Thoracic aorta (tissue), 2 donors: ENCODE measurements around the gene GABRB1. TPM values are rescaled to one million over a fixed set of nuclear protein-coding genes. Genes with fewer than 3 reads are reported as not detected.

Experiments used
- ATAC-seq: fragments of 150-250 bp; one replicate; pipeline ENCODE4 v1.8.0; 2017; ENCODE audit warnings: low read depth; ENCODE audit not compliant: insufficient number of reproducible peaks, low FRiP score
- DNase-seq: peaks from one replicate; pipeline ENCODE4 v3.0.0-alpha.2; 2020; ENCODE audit warnings: low spot score
- H3K27ac ChIP-seq, 2 donors: fragments of 200-600 bp; sonication (generic); 1 replicate in 1 of 2; 2 replicates in 1 of 2; pipeline ENCODE4 v1.5.1; 2016; ENCODE audit warnings: mild to moderate bottlenecking in 2 of 2, moderate library complexity in 2 of 2
- H3K27me3 ChIP-seq: fragments of 200-600 bp; sonication (generic); replicated peaks from 2 replicates; pipeline ENCODE4 v1.6.0; 2016; ENCODE audit warnings: mild to moderate bottlenecking; ENCODE audit not compliant: insufficient read depth
- H3K36me3 ChIP-seq: fragments of 200-600 bp; sonication (generic); one replicate; pipeline ENCODE4 v1.5.1; 2016
- H3K4me1 ChIP-seq, 2 donors: fragments of 200-600 bp; sonication (generic); 1 replicate in 1 of 2; 2 replicates in 1 of 2; pipeline versions ENCODE4 v1.5.1 to v1.6.0; 2016; ENCODE audit warnings: low read depth in 2 of 2, mild to moderate bottlenecking in 1 of 2; ENCODE audit not compliant: control insufficient read depth in 1 of 2
- H3K4me3 ChIP-seq: fragments of 200-600 bp; sonication (generic); 2 replicates; pipeline ENCODE4 v1.5.1; 2016; ENCODE audit warnings: mild to moderate bottlenecking
- H3K9me3 ChIP-seq: fragments of 200-600 bp; sonication (generic); 2 replicates; pipeline ENCODE4 v1.5.1; 2016
- total RNA-seq, 2 donors: library from RNA; depleted of rRNA; stranded (reverse); fragments of >200 nt; gene quantifications; one replicate each; pipeline versions ENCODE4 v1.1.0 to v1.2.3, GENCODE V29; 2016
- TF ChIP-seq, protein P1 (sequence below): fragments of 200-600 bp; sonication (generic); IDR thresholded peaks from one replicate; pipeline ENCODE4 v1.5.1; 2019; ENCODE audit warnings: antibody characterized with exemption

Gene GABRB1
- total RNA-seq, 2 donors from 2014 or later = not detected

DNA sequence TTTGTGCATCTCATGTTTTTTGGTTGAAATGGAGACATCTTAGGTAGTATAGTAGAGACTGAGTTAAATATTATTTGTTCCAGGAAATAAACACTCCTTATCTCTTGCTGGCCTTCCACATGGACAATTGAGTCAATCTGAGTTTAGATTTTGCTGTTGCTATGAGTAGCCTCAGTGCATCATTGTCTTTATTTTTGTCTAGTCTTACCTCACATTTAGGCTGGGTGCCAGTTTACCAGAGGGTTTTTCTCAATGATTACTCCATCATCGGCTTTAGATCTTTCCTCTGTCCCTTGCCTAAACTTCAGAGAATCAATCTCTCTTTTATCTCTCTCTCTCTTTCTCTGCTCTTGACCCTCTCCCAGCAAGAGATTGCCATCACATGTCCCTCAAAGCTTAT lies 73.6 kb downstream of the GABRB1 start:
- DNase-seq (no peak), ATAC-seq (no peak)
- no peaks in the 10 kb centered on the region for H3K4me1 ChIP-seq
- H3K9me3 ChIP-seq = no peaks in the 10 kb centered on the region
- TF ChIP-seq, protein P1, sequence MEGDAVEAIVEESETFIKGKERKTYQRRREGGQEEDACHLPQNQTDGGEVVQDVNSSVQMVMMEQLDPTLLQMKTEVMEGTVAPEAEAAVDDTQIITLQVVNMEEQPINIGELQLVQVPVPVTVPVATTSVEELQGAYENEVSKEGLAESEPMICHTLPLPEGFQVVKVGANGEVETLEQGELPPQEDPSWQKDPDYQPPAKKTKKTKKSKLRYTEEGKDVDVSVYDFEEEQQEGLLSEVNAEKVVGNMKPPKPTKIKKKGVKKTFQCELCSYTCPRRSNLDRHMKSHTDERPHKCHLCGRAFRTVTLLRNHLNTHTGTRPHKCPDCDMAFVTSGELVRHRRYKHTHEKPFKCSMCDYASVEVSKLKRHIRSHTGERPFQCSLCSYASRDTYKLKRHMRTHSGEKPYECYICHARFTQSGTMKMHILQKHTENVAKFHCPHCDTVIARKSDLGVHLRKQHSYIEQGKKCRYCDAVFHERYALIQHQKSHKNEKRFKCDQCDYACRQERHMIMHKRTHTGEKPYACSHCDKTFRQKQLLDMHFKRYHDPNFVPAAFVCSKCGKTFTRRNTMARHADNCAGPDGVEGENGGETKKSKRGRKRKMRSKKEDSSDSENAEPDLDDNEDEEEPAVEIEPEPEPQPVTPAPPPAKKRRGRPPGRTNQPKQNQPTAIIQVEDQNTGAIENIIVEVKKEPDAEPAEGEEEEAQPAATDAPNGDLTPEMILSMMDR = no peak
- H3K4me3 ChIP-seq = no peak overlapping the region
- H3K27me3 ChIP-seq = no peaks in the 10 kb centered on the region
- H3K36me3 ChIP-seq = no peaks in the 10 kb centered on the region
- H3K27ac ChIP-seq = no peak overlapping the region

DNA sequence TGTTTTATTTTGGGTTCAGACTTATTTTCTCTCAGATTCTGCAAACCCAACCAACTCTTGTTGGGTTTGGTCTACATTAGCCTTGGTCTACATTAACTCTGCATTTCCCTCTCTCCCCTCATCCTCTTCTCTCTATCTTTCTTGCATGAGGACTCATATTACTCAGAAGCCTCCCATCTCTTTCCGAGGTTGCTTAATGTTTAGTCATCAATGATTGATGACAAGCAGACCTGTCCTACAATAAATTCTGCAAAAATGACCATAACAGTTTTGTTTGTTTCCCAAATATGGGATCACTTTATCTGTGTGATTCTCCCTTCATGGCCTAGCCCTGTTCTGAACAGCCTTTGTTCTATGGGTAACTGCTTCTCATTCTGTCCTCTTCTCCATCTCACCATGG lies 75.2 kb downstream of the GABRB1 start:
- no peak overlapping the region for H3K4me3 ChIP-seq
- no peaks in the 10 kb centered on the region for H3K4me1 ChIP-seq
- H3K36me3 ChIP-seq = no peaks in the 10 kb centered on the region
- no peak overlapping the region for H3K27ac ChIP-seq
- ATAC-seq = no peak
- no peaks in the 10 kb centered on the region for H3K27me3 ChIP-seq
- TF ChIP-seq, protein P1 = no peak
- H3K9me3 ChIP-seq = no peaks in the 10 kb centered on the region
- no peak for DNase-seq

DNA sequence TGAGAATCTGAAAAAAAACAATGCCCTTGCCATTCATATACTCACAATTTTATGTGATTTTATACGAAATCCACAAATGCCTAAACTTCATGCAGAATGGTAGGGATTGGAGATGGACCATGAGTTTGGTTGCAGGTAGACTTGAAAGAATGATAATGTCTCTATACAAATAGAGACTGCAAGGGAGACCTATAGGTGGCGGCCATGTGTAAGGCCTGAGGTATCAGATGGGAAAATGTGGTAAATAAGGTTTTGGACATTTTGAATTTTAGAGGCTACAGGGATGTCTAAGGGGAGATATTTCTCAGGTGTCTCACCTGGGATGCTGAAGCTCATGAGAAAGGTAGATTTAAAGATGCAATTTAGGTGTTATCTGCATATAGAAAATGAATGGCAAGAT lies 78.0 kb downstream of the GABRB1 start:
- Histone ChIP-seq H3K9me3 (no peaks in the 10 kb centered on the region), H3K36me3 (no peaks in the 10 kb centered on the region), H3K27ac (no peak overlapping the region), H3K4me3 (no peak overlapping the region), H3K27me3 (no peaks in the 10 kb centered on the region), H3K4me1 (no peaks in the 10 kb centered on the region)
- no peak for ATAC-seq
- DNase-seq = no peak
- TF ChIP-seq, protein P1 = no peak

DNA sequence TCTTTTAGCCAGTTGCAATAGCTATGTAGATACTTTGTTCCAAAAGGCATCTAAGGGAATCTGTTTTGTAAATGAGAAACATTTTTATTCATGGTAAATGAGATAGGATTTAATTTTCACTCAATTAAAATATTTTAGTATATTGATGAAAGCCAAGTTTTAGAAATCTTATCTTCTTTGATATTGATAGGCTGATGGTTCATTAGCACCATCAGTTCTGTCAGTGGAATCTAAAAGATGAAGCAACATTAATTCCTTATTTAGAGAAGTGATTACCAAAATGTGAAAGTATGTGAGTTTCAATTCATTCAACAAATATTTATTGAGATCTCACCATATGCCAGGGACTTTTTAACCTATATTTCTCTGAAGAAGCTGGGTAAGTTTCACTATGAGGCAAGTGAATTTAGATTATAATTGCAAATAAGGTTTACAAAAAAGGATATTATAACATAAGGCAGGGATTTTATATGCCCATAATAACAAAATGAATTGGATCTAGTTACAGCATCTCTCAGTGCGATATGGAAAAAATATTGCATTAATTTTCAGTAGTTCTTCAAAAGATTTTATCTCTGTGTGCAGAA lies 79.3 kb downstream of the GABRB1 start:
- Histone ChIP-seq H3K27me3 (no peaks in the 10 kb centered on the region), H3K9me3 (no peaks in the 10 kb centered on the region), H3K4me1 (no peaks in the 10 kb centered on the region), H3K27ac (no peak overlapping the region), H3K36me3 (no peaks in the 10 kb centered on the region), H3K4me3 (no peak overlapping the region)
- TF ChIP-seq, protein P1 = no peak
- no peak for DNase-seq
- ATAC-seq = no peak

DNA sequence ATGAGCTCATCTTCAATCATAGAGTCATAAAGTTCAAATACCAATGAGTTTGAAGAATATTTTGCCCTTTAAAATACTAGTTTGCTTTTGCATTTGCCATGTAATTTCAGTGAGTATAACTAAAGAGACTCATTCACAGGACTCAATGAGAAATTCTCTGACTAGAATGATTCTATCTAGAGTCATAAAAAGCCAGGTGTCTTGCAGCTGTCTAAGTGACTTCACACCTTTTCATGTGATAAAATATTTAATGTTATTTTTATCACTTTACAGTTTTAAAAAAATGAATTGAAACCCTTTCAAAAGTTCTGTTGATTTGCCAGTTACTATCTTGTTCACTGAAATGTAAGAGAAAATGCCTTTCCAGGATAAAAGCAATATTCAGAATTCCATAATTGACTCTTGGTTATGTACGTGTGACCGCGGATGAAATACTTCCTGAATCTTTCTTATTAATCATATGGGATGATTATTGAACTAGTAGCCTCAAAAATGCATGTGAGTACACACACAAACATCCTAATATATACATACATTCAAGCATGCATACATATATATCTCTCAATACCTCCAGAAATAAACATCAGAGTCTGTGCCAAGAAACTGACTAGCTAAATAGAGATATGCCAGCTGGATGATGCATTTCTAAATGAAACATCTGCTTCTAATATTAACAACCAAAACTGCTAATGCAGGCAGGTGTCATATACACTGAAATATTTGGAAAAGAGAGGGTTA lies 87.0 kb downstream of the GABRB1 start:
- ATAC-seq (no peak), DNase-seq (no peak)
- no peaks in the 10 kb centered on the region for H3K27me3 ChIP-seq
- H3K4me3 ChIP-seq = no peak overlapping the region
- no peaks in the 10 kb centered on the region for H3K4me1 ChIP-seq
- no peaks in the 10 kb centered on the region for H3K9me3 ChIP-seq
- H3K27ac ChIP-seq = no peak overlapping the region
- H3K36me3 ChIP-seq = no peaks in the 10 kb centered on the region
- TF ChIP-seq, protein P1 = no peak
